ENCODE results near the gene C17orf107. TPM values are rescaled to one million over a fixed set of nuclear protein-coding genes. Genes with fewer than 3 reads are reported as not detected.

Gene C17orf107
- total RNA-seq, 1 experiment from 2014 or later, result 1.7 TPM

DNA sequence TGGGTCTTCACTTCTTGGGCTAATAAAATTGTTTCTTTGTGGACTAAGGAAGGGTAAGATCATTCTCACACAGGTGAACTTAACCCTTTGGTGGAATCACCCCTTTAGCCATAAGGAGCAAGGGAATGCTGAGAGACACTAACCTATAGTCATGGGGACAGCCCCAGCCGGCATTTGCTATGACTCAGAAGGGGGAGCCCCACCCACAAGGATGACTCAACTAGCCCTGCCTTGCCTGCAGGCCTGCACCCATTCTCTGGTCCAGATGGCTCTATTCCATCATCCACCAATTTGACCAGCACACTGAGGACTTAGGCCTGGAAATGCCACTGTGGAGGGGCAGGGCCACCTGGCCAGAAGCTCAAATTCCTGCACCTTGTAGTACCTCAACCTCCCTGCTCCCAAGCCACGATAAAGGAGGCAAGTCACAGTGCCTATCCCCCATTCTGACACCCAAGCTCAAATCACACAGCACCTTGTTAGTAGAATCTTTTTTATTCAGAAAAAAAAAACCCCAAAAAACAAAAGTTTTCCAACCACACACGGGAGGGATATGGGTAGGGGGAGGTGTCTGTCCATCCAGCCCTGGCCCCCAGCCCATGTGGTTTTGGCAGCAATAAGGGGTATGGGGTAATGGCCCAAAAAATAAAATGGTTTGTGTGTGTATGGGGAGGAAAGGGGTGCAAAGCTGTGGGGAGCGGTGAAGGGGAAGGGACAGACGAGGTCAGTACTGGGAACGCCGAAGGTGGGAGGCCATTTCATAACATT lies 46.0 kb downstream of the C17orf107 start:
- ChIA-PET POLR2A (interaction anchor here (1.3 to 4.7 kb wide), 3 partner anchors 19 to 36 kb away, joined by 3 to 45 read pairs (median 4); partner anchors contain the start of gene SPAG7), CTCF (interaction anchor here (1.0 kb wide), 2 partner anchors 42 to 379 kb away, joined by 3 read pairs; partner anchors contain the start of gene CHRNE), RAD21 (ENCODE audit: low non-redundant PET in 1 of 2, low total read pairs in 2 of 2, uncharacterized antibody in 2 of 2, unreplicated experiment in 2 of 2) (no interaction called here)
- TF ChIP-seq POLR2AphosphoS5 (IDR thresholded peaks at IDR 0.05; ENCODE audit: low read depth, low read length) (peak; percentile 63; the same call in 1 of the 2 replicates), EZH2phosphoT487 (IDR thresholded peaks at IDR 0.05; ENCODE audit: borderline replicate concordance) (no peak), TCF7L2 (IDR thresholded peaks at IDR 0.05; ENCODE audit: borderline replicate concordance, extremely low read depth, insufficient read depth, insufficient read length) (peak; percentile 8), POLR2A (IDR thresholded peaks at IDR 0.05; ENCODE audit: borderline replicate concordance, extremely low read depth, insufficient read depth, insufficient read length) (peak; percentile 49), SP1 (IDR thresholded peaks at IDR 0.05; ENCODE audit: low read depth) (peak; percentile 78), JUND (IDR thresholded peaks at IDR 0.05) (peak; percentile 96), FOSL1 (IDR thresholded peaks at IDR 0.05; ENCODE audit: low read depth) (peak; percentile 94), YY1 (IDR thresholded peaks at IDR 0.05; ENCODE audit: extremely low read depth, insufficient replicate concordance, low read depth, low read length) (peak; percentile 29), ZFX (IDR thresholded peaks at IDR 0.05) (no peak), SIN3A (IDR thresholded peaks at IDR 0.05; ENCODE audit: low read depth) (peak; percentile 68)
- TF ChIP-seq, protein P1, sequence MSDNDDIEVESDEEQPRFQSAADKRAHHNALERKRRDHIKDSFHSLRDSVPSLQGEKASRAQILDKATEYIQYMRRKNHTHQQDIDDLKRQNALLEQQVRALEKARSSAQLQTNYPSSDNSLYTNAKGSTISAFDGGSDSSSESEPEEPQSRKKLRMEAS (IDR thresholded peaks at IDR 0.05), result peak; percentile 47; the same call in 1 of the 2 replicates
- TF ChIP-seq, protein P2, sequence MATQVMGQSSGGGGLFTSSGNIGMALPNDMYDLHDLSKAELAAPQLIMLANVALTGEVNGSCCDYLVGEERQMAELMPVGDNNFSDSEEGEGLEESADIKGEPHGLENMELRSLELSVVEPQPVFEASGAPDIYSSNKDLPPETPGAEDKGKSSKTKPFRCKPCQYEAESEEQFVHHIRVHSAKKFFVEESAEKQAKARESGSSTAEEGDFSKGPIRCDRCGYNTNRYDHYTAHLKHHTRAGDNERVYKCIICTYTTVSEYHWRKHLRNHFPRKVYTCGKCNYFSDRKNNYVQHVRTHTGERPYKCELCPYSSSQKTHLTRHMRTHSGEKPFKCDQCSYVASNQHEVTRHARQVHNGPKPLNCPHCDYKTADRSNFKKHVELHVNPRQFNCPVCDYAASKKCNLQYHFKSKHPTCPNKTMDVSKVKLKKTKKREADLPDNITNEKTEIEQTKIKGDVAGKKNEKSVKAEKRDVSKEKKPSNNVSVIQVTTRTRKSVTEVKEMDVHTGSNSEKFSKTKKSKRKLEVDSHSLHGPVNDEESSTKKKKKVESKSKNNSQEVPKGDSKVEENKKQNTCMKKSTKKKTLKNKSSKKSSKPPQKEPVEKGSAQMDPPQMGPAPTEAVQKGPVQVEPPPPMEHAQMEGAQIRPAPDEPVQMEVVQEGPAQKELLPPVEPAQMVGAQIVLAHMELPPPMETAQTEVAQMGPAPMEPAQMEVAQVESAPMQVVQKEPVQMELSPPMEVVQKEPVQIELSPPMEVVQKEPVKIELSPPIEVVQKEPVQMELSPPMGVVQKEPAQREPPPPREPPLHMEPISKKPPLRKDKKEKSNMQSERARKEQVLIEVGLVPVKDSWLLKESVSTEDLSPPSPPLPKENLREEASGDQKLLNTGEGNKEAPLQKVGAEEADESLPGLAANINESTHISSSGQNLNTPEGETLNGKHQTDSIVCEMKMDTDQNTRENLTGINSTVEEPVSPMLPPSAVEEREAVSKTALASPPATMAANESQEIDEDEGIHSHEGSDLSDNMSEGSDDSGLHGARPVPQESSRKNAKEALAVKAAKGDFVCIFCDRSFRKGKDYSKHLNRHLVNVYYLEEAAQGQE (IDR thresholded peaks at IDR 0.05; ENCODE audit: low read depth), result no peak
- TF ChIP-seq, protein P3, sequence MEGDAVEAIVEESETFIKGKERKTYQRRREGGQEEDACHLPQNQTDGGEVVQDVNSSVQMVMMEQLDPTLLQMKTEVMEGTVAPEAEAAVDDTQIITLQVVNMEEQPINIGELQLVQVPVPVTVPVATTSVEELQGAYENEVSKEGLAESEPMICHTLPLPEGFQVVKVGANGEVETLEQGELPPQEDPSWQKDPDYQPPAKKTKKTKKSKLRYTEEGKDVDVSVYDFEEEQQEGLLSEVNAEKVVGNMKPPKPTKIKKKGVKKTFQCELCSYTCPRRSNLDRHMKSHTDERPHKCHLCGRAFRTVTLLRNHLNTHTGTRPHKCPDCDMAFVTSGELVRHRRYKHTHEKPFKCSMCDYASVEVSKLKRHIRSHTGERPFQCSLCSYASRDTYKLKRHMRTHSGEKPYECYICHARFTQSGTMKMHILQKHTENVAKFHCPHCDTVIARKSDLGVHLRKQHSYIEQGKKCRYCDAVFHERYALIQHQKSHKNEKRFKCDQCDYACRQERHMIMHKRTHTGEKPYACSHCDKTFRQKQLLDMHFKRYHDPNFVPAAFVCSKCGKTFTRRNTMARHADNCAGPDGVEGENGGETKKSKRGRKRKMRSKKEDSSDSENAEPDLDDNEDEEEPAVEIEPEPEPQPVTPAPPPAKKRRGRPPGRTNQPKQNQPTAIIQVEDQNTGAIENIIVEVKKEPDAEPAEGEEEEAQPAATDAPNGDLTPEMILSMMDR (IDR thresholded peaks at IDR 0.05 in 2 of 3, conservative IDR thresholded peaks at IDR 0.05 in 1 of 3; ENCODE audit: borderline replicate concordance in 1 of 3, insufficient read depth in 1 of 3, low read depth in 2 of 3, low read length in 2 of 3), result no peak
- TF ChIP-seq, protein P4, sequence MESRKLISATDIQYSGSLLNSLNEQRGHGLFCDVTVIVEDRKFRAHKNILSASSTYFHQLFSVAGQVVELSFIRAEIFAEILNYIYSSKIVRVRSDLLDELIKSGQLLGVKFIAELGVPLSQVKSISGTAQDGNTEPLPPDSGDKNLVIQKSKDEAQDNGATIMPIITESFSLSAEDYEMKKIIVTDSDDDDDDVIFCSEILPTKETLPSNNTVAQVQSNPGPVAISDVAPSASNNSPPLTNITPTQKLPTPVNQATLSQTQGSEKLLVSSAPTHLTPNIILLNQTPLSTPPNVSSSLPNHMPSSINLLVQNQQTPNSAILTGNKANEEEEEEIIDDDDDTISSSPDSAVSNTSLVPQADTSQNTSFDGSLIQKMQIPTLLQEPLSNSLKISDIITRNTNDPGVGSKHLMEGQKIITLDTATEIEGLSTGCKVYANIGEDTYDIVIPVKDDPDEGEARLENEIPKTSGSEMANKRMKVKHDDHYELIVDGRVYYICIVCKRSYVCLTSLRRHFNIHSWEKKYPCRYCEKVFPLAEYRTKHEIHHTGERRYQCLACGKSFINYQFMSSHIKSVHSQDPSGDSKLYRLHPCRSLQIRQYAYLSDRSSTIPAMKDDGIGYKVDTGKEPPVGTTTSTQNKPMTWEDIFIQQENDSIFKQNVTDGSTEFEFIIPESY (IDR thresholded peaks at IDR 0.05; ENCODE audit: extremely low read depth, insufficient replicate concordance, low read length), result peak; percentile 50
- ATAC-seq, result peak; percentile 48
- Histone ChIP-seq H3K27ac (ENCODE audit: low read depth, low read length) (peak overlapping the region; percentile 65), H3K79me2 (ENCODE audit: insufficient read depth, low read length) (peaks cover 82% of the 10 kb centered on the region), H3K27me3 (ENCODE audit: insufficient read depth, low read length) (no peaks in the 10 kb centered on the region), H3K4me2 (ENCODE audit: low read length) (peak overlapping the region; percentile 100), H3K36me3 (ENCODE audit: control insufficient read depth in 1 of 2, insufficient read depth in 2 of 2, low read length in 2 of 2) (peaks cover 9 to 25% of the 10 kb centered on the region in 2 experiments; a peak in 2 of 4 replicates), H3K4me3 (replicated peaks in 1 of 2; ENCODE audit: low read depth in 1 of 2, low read length in 2 of 2) (peak overlapping the region; percentile 96 to 97), H3K9me2 (ENCODE audit: insufficient read depth) (no peaks in the 10 kb centered on the region), H3K4me1 (ENCODE audit: control insufficient read depth in 1 of 2, insufficient read depth in 2 of 2, low read length in 2 of 2) (peaks cover 28 to 63% of the 10 kb centered on the region in 2 experiments), H3K9ac (ENCODE audit: low read length) (peak overlapping the region; percentile 97), H4K20me1 (ENCODE audit: insufficient read depth) (peaks cover 12% of the 10 kb centered on the region; the same call in 1 of the 2 replicates), H3K9me3 (ENCODE audit: control insufficient read depth in 1 of 2, insufficient read depth in 1 of 2, low read depth in 1 of 2, low read length in 2 of 2) (no peaks in the 10 kb centered on the region), H2AFZ (ENCODE audit: low read depth, low read length, poor library complexity, severe bottlenecking) (no peak overlapping the region)
- DNase-seq (ENCODE audit: low read depth, low spot score), result peak; percentile 82
- intact Hi-C loops (cut with micrococcal nuclease), result loop anchor here (1.0 to 5.0 kb wide), 2 partner anchors 42 to 117 kb away; partner anchors contain the start of gene CAMTA2
- BruUV-seq (replicated peaks), result no TSS peak
